Lower leg skin (tissue), 4 donors: Measurements from ENCODE around the gene DNAJC28. TPM values are rescaled to one million over a fixed set of nuclear protein-coding genes. Genes with fewer than 3 reads are reported as not detected.
A peak's percentile ranks its signal among the peaks of the same experiment; 100 is the strongest.

Experiments
- DNase-seq, 2 donors: peaks; one replicate each; pipeline ENCODE4 v3.0.0-alpha.2; 2019; ENCODE audit warnings: low spot score in 2 of 2
- H3K4me3 ChIP-seq: fragments of 200-600 bp; sonication (generic); 2 replicates; pipeline ENCODE4 v1.5.1; 2017; ENCODE audit warnings: mild to moderate bottlenecking, low read depth; ENCODE audit not compliant: poor library complexity, severe bottlenecking
- POLR2A ChIP-seq, 2 donors: fragments of 450-650 bp; IDR thresholded peaks; one replicate each; pipeline ENCODE4 v1.6.1; 2016 to 2017; ENCODE audit warnings: antibody characterized with exemption in 2 of 2, mild to moderate bottlenecking in 1 of 2, moderate library complexity in 1 of 2
- WGBS, 2 donors: methylation state at CpG; one replicate each; pipeline ENCODE4 v1.1.5; 2018; 5-methylcytosine and 5-hydroxymethylcytosine counted together
- intact Hi-C: fragments of 100-400 bp; cut with DNase I; formaldehyde crosslinking; loops from one replicate; pipeline ENCODE4 v1.15.0; 2023; ENCODE audit warnings: low total_unique reads
- total RNA-seq, 4 donors: library from RNA; depleted of rRNA; stranded (reverse); fragments of >200 nt; gene quantifications; one replicate each; pipeline ENCODE4 v1.1.0, GENCODE V29; 2016
- TF ChIP-seq, protein P1 (sequence below), 3 donors: fragments of 450-650 bp; IDR thresholded peaks; one replicate each; pipeline ENCODE4 v1.5.1; 2016; ENCODE audit warnings: antibody characterized with exemption in 3 of 3, mild to moderate bottlenecking in 3 of 3, moderate library complexity in 2 of 3

The DNAJC28 gene
- total RNA-seq, 4 donors from 2014 or later: 0.08 to 2.3 (median 0.40) TPM

DNA sequence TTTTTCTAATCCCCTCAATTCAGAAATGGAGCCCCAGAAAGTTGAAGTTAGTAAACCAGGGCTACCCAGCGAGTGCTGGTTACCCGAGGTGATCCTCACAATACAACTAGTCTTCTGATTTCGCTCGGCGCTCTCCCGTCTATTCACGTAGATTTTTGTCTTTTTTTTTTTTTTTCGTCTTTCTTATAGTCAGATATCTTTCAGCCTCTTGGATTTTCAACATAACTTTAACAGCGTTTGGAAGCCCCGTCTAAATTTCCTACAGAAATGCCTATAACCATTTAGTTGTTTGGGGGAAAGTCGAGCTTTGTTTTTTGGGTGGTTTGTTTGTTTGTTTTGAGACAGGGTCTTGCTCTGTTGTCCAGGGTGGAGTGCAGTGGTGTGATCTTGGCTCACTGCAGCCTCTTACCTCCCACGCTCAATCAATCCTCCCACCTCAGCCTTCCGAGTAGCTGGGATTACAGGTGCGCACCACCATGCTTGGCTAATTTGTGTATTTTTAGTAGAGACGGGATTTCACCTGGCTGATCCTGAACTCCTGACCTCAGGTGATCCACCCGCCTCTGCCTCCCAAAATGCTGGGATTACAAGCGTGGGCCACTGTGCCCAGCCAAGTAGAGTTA lies 10.9 kb downstream of the DNAJC28 start:
- intact Hi-C loops: no loop called here
- DNase-seq: no peak
- TF ChIP-seq, protein P1, sequence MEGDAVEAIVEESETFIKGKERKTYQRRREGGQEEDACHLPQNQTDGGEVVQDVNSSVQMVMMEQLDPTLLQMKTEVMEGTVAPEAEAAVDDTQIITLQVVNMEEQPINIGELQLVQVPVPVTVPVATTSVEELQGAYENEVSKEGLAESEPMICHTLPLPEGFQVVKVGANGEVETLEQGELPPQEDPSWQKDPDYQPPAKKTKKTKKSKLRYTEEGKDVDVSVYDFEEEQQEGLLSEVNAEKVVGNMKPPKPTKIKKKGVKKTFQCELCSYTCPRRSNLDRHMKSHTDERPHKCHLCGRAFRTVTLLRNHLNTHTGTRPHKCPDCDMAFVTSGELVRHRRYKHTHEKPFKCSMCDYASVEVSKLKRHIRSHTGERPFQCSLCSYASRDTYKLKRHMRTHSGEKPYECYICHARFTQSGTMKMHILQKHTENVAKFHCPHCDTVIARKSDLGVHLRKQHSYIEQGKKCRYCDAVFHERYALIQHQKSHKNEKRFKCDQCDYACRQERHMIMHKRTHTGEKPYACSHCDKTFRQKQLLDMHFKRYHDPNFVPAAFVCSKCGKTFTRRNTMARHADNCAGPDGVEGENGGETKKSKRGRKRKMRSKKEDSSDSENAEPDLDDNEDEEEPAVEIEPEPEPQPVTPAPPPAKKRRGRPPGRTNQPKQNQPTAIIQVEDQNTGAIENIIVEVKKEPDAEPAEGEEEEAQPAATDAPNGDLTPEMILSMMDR (IDR thresholded peaks at IDR 0.05): no peak
- TF ChIP-seq POLR2A (IDR thresholded peaks at IDR 0.05): no peak
- WGBS, 2 donors: 22 to 29% methylated on average over 17 of the region's 17 CpGs
- peak overlapping the region; percentile 41 for H3K4me3 ChIP-seq

DNA sequence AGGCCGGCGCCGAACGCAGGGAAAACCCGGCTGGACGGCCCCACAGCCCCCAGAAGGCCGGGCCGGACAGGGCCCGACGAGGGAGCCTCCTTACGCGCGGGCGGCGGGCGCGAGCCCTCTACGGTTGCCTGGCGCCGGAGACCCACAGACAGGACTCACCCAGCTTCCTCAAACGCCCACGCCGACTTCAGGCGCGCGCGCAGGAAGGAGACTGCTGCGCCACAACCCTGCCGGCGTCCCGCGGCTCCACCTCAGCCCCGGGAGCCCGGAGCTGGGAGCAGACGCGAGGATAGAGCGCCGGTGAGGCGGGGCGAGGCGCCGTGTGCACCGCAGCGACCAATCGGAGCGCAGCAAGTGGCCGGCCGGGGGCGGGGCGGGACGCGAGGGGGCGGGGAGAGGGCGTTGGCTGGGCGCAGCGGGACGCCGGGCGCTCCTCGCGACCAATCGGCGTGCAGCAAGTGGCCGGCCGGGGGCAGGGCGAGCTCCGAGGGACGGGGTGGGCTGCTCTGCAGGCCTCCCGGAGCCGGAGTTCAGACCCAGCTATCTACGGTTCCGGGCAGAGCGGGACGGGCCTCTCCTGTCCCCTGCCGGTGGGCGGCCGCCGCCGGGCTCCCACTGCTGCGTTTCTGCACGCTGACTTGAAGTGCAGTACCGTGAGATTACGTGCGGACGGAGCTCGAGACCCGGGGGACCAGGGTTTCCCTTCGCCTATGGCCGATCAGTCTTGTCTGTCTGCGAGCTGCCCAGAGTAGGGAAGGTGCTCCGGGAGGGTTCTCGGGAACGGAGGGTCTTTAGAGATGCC lies 11.6 kb downstream of the DNAJC28 start, which contains the start of gene TMEM50B:
Gene TMEM50B (minus strand): TSS at position 296 of the 802 bp plus-strand sequence. CDS start 11,089 bp downstream, outside the sequence.
- intact Hi-C loops: no loop called here
- peak within 1 kb of the TSS; percentile 96 for H3K4me3 ChIP-seq
- DNase-seq: peak; percentile 93 to 98
- TF ChIP-seq, protein P1 (IDR thresholded peaks at IDR 0.05): peak in 1 of 3 donors; percentile 58
- TF ChIP-seq POLR2A (IDR thresholded peaks at IDR 0.05): peak in 1 of 2 donors; percentile 85
- WGBS, 2 donors: 0 to 1% methylated on average over 31 to 40 of the region's 93 CpGs

DNA sequence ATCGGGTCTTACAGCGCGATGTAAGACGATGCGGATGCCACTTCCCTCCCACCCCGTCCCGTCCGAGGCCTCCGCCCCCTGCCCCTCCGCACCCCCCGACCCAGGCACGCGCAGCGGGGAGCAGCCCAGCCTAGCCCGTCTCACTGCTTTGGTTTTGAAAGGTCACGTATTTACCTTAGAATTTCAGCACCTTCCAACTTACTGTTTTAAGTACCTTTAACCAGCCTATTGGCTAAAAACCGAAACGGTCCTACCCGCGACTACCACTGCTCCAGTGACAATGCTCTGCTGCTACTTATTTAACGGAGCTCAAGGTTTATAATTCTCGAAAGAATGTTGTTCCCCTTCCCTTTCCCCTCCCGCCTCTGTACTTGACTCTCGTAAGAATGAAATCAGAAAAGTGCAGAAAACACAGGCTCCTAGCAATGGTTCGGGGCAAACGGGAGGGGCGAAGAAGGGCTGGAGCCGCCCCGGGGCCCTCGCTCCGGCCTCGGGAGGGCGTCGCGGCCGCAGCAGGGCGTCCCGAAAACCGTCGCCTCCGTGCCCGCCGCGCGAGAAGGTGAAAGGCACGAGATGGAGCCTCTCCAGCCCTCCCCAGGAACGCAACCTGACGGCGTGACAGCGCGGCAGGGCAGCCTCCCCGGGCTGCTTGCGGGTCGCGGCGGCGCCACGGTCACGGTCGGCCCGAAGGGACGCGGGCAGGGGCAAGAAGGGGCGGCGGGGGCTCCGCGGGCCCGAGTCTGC lies 12.4 kb downstream of the DNAJC28 start:
- intact Hi-C loops: no loop called here
- 1% methylated on average over 59 to 66 of the region's 68 CpGs for WGBS, 2 donors
- H3K4me3 ChIP-seq: peak overlapping the region; percentile 96
- no peak for TF ChIP-seq POLR2A (IDR thresholded peaks at IDR 0.05)
- TF ChIP-seq, protein P1 (IDR thresholded peaks at IDR 0.05): no peak
- peak in 1 of 2 donors; percentile 85 for DNase-seq

DNA sequence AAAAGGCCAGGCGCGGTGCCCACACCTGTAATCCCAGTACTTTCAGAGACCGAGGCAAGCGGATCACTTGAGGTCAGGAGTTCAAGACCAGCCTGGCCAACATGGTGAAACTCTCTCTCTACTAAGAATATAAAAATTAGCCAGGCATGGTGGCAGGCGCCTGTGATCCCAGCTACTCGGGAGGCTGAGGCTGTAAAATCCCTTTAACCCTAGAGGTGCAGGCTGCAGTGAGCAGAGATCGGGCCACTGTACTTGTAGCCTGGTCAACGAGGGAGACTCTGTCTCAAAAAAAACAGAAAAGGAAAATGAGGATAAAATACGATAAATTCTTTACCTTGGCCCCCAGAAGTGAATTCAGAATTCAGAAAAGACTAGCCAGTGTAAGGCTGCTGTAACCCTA lies 13.3 kb downstream of the DNAJC28 start:
- 59 to 64% methylated on average over 9 of the region's 9 CpGs for WGBS, 2 donors

DNA sequence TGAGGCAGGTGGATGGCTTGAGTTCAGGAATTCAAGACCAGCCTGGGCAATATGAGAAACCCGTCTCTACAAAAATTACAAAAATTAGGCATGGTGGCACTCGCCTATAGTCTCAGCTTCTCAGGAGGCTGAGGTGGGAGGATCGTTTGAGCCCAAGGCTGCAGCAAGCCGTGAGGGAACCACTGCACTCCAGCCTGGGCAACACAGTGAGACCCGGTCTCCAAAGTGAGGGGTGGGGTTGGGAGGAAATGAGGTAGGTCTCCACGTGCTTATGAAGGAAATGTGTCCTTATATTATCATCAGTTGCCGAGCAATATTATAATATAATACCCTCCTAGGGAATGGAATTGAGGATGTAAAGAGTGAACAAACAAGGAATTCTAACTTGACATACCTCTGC lies 14.4 kb downstream of the DNAJC28 start:
- TF ChIP-seq, protein P1 (IDR thresholded peaks at IDR 0.05): no peak
- no peak for TF ChIP-seq POLR2A (IDR thresholded peaks at IDR 0.05)
- DNase-seq: no peak
- H3K4me3 ChIP-seq: no peak overlapping the region
- intact Hi-C loops: no loop called here
- WGBS, 2 donors: 76 to 83% methylated on average over 7 of the region's 7 CpGs

More for the DNA sequence above, 13.3 kb downstream of the DNAJC28 start:
- no peak for DNase-seq
- H3K4me3 ChIP-seq: no peak overlapping the region
- intact Hi-C loops: no loop called here
- no peak for TF ChIP-seq POLR2A (IDR thresholded peaks at IDR 0.05)
- TF ChIP-seq, protein P1 (IDR thresholded peaks at IDR 0.05): no peak
